HCT116 (cell line): ENCODE data around the gene SMYD3. TPM values are rescaled to one million over a fixed set of nuclear protein-coding genes. Genes with fewer than 3 reads are reported as not detected.

Experiments
- ATAC-seq: fragments of 200-7000 bp; cut with Tn5 transposase; 2 replicates; pipeline ENCODE4 v1.9.1; 2020; ENCODE audit warnings: mild to moderate bottlenecking, moderate library complexity
- BruUV-seq: library from RNA; stranded (reverse); fragments of 400-500 nt; replicated peaks from 2 replicates; lab custom pipeline; 2021; lab: Mats Ljungman, UMichigan
- CTCF ChIA-PET: fragments of 300-600 bp; sonication (Branson Sonifier 250); formaldehyde crosslinking; loops from one replicate; lab custom pipeline; 2021; ENCODE audit warnings: antibody characterized with exemption; lab: Charles Lee
- POLR2A ChIA-PET: fragments of 300-600, 350-600 bp; sonication (Branson Sonifier 250); formaldehyde crosslinking; loops from one replicate; lab custom pipeline; 2021; ENCODE audit warnings: antibody characterized with exemption; lab: Charles Lee
- RAD21 ChIA-PET, 2 experiments: fragments of 300-600 bp; sonication (Branson Sonifier 250); formaldehyde crosslinking; loops; one replicate each; lab custom pipeline; 2023; ENCODE audit warnings: low total read pairs in 2 of 2; ENCODE audit not compliant: uncharacterized antibody in 2 of 2, unreplicated experiment in 2 of 2, low non-redundant PET in 1 of 2; lab: Charles Lee
- DNase-seq: peaks from one replicate; pipeline ENCODE4 v3.0.0-alpha.2; 2010; ENCODE audit warnings: low read depth, low spot score
- H2AFZ ChIP-seq: fragments of 200-600 bp; shearing (Covaris generic), sonication (generic); 2 replicates; pipeline ENCODE4 v1.6.1; 2017; ENCODE audit warnings: low read depth, mixed run types, mixed read lengths, antibody characterized with exemption, low read length; ENCODE audit not compliant: poor library complexity, severe bottlenecking
- H3K27ac ChIP-seq: 2 replicates; pipeline ENCODE4 v1.5.1; 2012; ENCODE audit warnings: low read depth, low read length
- H3K27me3 ChIP-seq: fragments of 200-600 bp; sonication (generic); 2 replicates; pipeline ENCODE4 v1.6.1; 2016; ENCODE audit warnings: mixed run types, low read length, mixed read lengths; ENCODE audit not compliant: insufficient read depth
- H3K36me3 ChIP-seq, 2 experiments: fragments of 200-500 bp in 1 of 2; fragments of 200-600 bp in 1 of 2; sonication (Bioruptor generic) in 1 of 2; sonication (generic) in 1 of 2; 2 replicates each; pipeline versions ENCODE4 v1.5.1 to v1.6.1; 2014 to 2016; ENCODE audit warnings: low read length in 2 of 2, inconsistent platforms in 1 of 2, mixed read lengths in 1 of 2, mixed run types in 1 of 2; ENCODE audit not compliant: insufficient read depth in 2 of 2, control insufficient read depth in 1 of 2
- H3K4me1 ChIP-seq, 2 experiments: fragments of 200-600 bp in 1 of 2; sonication (generic) in 1 of 2; 2 replicates each; pipeline versions ENCODE4 v1.5.1 to v1.6.1; 2012 to 2017; ENCODE audit warnings: low read length in 2 of 2, inconsistent platforms in 1 of 2, mild to moderate bottlenecking in 1 of 2, mixed read lengths in 1 of 2, mixed run types in 1 of 2, moderate library complexity in 1 of 2; ENCODE audit not compliant: insufficient read depth in 2 of 2, control insufficient read depth in 1 of 2
- H3K4me2 ChIP-seq: fragments of 200-600 bp; sonication (generic); 2 replicates; pipeline ENCODE4 v1.6.1; 2017; ENCODE audit warnings: mixed run types, low read length, mixed read lengths
- H3K4me3 ChIP-seq, 2 experiments: fragments of 200-600 bp in 1 of 2; sonication (generic) in 1 of 2; replicated peaks in 1 of 2; 2 replicates each; pipeline ENCODE4 v1.5.1; 2011 to 2016; ENCODE audit warnings: low read length in 2 of 2, control low read depth in 1 of 2, low read depth in 1 of 2, mild to moderate bottlenecking in 1 of 2, mixed read lengths in 1 of 2, mixed run types in 1 of 2
- H3K79me2 ChIP-seq: fragments of 200-600 bp; sonication (generic); 2 replicates; pipeline ENCODE4 v1.6.1; 2017; ENCODE audit warnings: mild to moderate bottlenecking, mixed run types, low read length, moderate library complexity, mixed read lengths; ENCODE audit not compliant: insufficient read depth
- H3K9ac ChIP-seq: fragments of 200-600 bp; sonication (generic); 2 replicates; pipeline ENCODE4 v1.6.1; 2016; ENCODE audit warnings: low read length, mixed read lengths
- H3K9me2 ChIP-seq: fragments of 200-600 bp; sonication (generic), shearing (Covaris generic); 2 replicates; pipeline ENCODE4 v1.6.1; 2017; ENCODE audit warnings: mixed run types, mild to moderate bottlenecking, moderate library complexity; ENCODE audit not compliant: insufficient read depth
- H3K9me3 ChIP-seq, 2 experiments: fragments of 200-500 bp in 1 of 2; fragments of 200-600 bp in 1 of 2; sonication (Bioruptor generic) in 1 of 2; sonication (generic) in 1 of 2; 2 replicates each; pipeline ENCODE4 v1.6.1; 2014 to 2017; ENCODE audit warnings: low read length in 2 of 2, mixed read lengths in 2 of 2, inconsistent platforms in 1 of 2, low read depth in 1 of 2, mild to moderate bottlenecking in 1 of 2, mixed run types in 1 of 2, moderate library complexity in 1 of 2; ENCODE audit not compliant: control insufficient read depth in 1 of 2, insufficient read depth in 1 of 2
- H4K20me1 ChIP-seq: fragments of 200-600 bp; sonication (generic), shearing (Covaris generic); 2 replicates; pipeline ENCODE4 v1.6.1; 2017; ENCODE audit warnings: mixed run types, mild to moderate bottlenecking, moderate library complexity; ENCODE audit not compliant: insufficient read depth
- CBX3 ChIP-seq: IDR thresholded peaks from 2 replicates; pipeline ENCODE4 v1.6.1; 2012; ENCODE audit warnings: low read depth
- CEBPB ChIP-seq: IDR thresholded peaks from 2 replicates; pipeline ENCODE4 v1.6.1; 2012; ENCODE audit warnings: low read depth
- CTCF ChIP-seq, 3 experiments: fragments of 200-600 bp in 1 of 3; sonication (generic) in 1 of 3; IDR thresholded peaks in 2 of 3; conservative IDR thresholded peaks in 1 of 3; 2 replicates each; pipeline ENCODE4 v1.5.1; 2012 to 2017; ENCODE audit warnings: low read depth in 2 of 3, low read length in 2 of 3, antibody characterized with exemption in 1 of 3, borderline replicate concordance in 1 of 3, control low read depth in 1 of 3, mild to moderate bottlenecking in 1 of 3, mixed read lengths in 1 of 3, mixed run types in 1 of 3, moderate library complexity in 1 of 3; ENCODE audit not compliant: insufficient read depth in 1 of 3
- EGR1 ChIP-seq: IDR thresholded peaks from 2 replicates; pipeline ENCODE4 v1.6.1; 2012; ENCODE audit warnings: low read depth
- ELF1 ChIP-seq: IDR thresholded peaks from 2 replicates; pipeline ENCODE4 v1.6.1; 2012; ENCODE audit warnings: low read depth, borderline replicate concordance
- FOSL1 ChIP-seq: IDR thresholded peaks from 2 replicates; pipeline ENCODE4 v1.6.1; 2012; ENCODE audit warnings: low read depth
- JUND ChIP-seq: IDR thresholded peaks from 2 replicates; pipeline ENCODE4 v1.6.1; 2012
- MAX ChIP-seq: IDR thresholded peaks from 2 replicates; pipeline ENCODE4 v1.6.1; 2012
- POLR2A ChIP-seq: IDR thresholded peaks from 2 replicates; pipeline ENCODE4 v1.7.0; 2011; ENCODE audit warnings: borderline replicate concordance; ENCODE audit not compliant: insufficient read depth, insufficient read length; ENCODE audit errors: extremely low read depth
- POLR2AphosphoS5 ChIP-seq: IDR thresholded peaks from 2 replicates; pipeline ENCODE4 v1.6.1; 2011; ENCODE audit warnings: mild to moderate bottlenecking, low read depth, low read length, moderate library complexity
- RAD21 ChIP-seq: IDR thresholded peaks from 2 replicates; pipeline ENCODE4 v1.6.1; 2012; ENCODE audit warnings: low read depth, mild to moderate bottlenecking
- TCF7L2 ChIP-seq: IDR thresholded peaks from 2 replicates; pipeline ENCODE4 v1.7.0; 2011; ENCODE audit warnings: borderline replicate concordance, inconsistent platforms; ENCODE audit not compliant: insufficient read depth, insufficient read length; ENCODE audit errors: extremely low read depth
- YY1 ChIP-seq: IDR thresholded peaks from 2 replicates; pipeline ENCODE4 v1.6.1; 2011; ENCODE audit warnings: low read length, low read depth, moderate library complexity, mild to moderate bottlenecking; ENCODE audit not compliant: insufficient replicate concordance; ENCODE audit errors: extremely low read depth
- ZFX ChIP-seq: fragments of 450-650 bp; IDR thresholded peaks from 2 replicates; pipeline ENCODE4 v1.6.1; 2017
- ZNF274 ChIP-seq: fragments of 200-500 bp; sonication (Bioruptor generic); IDR thresholded peaks from 2 replicates; pipeline ENCODE4 v1.6.1; 2014; ENCODE audit warnings: mild to moderate bottlenecking, low read depth, low read length, inconsistent platforms
- intact Hi-C: fragments of 100-400 bp; cut with micrococcal nuclease; formaldehyde crosslinking; loops from 2 replicates; pipeline ENCODE4 v1.10.0; 2022
- total RNA-seq: library from RNA; stranded (reverse); gene quantifications from one replicate; pipeline ENCODE4 v1.2.1, GENCODE V29; 2021; ENCODE audit not compliant: unreplicated experiment
- TF ChIP-seq, protein P1 (sequence below): IDR thresholded peaks from 2 replicates; pipeline ENCODE4 v1.6.1; 2012; ENCODE audit warnings: low read depth
- TF ChIP-seq, protein P2 (sequence below): IDR thresholded peaks from 2 replicates; pipeline ENCODE4 v1.6.1; 2011; ENCODE audit warnings: mild to moderate bottlenecking, low read length, moderate library complexity; ENCODE audit not compliant: insufficient replicate concordance; ENCODE audit errors: extremely low read depth

The SMYD3 gene
- total RNA-seq, 1 experiment from 2014 or later = 33.6 TPM

- CTCF ChIA-PET = no interaction called here
- Histone ChIP-seq H3K36me3 (no peaks in the 10 kb centered on the region), H3K4me2 (no peak overlapping the region)
- no peak for DNase-seq
- RAD21 ChIA-PET = no interaction called here
- ATAC-seq = no peak
- POLR2A ChIA-PET = no interaction called here
- BruUV-seq = no TSS peak
- TF ChIP-seq TCF7L2 (no peak), CTCF (IDR thresholded peaks at IDR 0.05 in 2 of 3, conservative IDR thresholded peaks at IDR 0.05 in 1 of 3; ENCODE audit: borderline replicate concordance in 1 of 3, insufficient read depth in 1 of 3, low read depth in 2 of 3, low read length in 2 of 3) (no peak), ZFX (no peak), CBX3 (no peak), YY1 (no peak), JUND (no peak), EGR1 (no peak), POLR2A (no peak), CEBPB (no peak), MAX (no peak), RAD21 (no peak), POLR2AphosphoS5 (no peak), ELF1 (no peak), FOSL1 (no peak), ZNF274 (no peak)
- TF ChIP-seq, protein P1, sequence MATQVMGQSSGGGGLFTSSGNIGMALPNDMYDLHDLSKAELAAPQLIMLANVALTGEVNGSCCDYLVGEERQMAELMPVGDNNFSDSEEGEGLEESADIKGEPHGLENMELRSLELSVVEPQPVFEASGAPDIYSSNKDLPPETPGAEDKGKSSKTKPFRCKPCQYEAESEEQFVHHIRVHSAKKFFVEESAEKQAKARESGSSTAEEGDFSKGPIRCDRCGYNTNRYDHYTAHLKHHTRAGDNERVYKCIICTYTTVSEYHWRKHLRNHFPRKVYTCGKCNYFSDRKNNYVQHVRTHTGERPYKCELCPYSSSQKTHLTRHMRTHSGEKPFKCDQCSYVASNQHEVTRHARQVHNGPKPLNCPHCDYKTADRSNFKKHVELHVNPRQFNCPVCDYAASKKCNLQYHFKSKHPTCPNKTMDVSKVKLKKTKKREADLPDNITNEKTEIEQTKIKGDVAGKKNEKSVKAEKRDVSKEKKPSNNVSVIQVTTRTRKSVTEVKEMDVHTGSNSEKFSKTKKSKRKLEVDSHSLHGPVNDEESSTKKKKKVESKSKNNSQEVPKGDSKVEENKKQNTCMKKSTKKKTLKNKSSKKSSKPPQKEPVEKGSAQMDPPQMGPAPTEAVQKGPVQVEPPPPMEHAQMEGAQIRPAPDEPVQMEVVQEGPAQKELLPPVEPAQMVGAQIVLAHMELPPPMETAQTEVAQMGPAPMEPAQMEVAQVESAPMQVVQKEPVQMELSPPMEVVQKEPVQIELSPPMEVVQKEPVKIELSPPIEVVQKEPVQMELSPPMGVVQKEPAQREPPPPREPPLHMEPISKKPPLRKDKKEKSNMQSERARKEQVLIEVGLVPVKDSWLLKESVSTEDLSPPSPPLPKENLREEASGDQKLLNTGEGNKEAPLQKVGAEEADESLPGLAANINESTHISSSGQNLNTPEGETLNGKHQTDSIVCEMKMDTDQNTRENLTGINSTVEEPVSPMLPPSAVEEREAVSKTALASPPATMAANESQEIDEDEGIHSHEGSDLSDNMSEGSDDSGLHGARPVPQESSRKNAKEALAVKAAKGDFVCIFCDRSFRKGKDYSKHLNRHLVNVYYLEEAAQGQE = no peak
- TF ChIP-seq, protein P2, sequence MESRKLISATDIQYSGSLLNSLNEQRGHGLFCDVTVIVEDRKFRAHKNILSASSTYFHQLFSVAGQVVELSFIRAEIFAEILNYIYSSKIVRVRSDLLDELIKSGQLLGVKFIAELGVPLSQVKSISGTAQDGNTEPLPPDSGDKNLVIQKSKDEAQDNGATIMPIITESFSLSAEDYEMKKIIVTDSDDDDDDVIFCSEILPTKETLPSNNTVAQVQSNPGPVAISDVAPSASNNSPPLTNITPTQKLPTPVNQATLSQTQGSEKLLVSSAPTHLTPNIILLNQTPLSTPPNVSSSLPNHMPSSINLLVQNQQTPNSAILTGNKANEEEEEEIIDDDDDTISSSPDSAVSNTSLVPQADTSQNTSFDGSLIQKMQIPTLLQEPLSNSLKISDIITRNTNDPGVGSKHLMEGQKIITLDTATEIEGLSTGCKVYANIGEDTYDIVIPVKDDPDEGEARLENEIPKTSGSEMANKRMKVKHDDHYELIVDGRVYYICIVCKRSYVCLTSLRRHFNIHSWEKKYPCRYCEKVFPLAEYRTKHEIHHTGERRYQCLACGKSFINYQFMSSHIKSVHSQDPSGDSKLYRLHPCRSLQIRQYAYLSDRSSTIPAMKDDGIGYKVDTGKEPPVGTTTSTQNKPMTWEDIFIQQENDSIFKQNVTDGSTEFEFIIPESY = no peak
- TF ChIP-seq, all 23 proteins: peak for 0
- Histone ChIP-seq H3K9me2 (no peaks in the 10 kb centered on the region), H4K20me1 (no peaks in the 10 kb centered on the region), H2AFZ (no peak overlapping the region), H3K79me2 (no peaks in the 10 kb centered on the region), H3K9ac (no peak overlapping the region), H3K9me3 (no peaks in the 10 kb centered on the region), H3K27me3 (no peaks in the 10 kb centered on the region), H3K4me1 (no peaks in the 10 kb centered on the region), H3K4me3 (no peak overlapping the region), H3K27ac (no peak overlapping the region)
- intact Hi-C loops = no loop called here
Measured at GRCh38 chr1:245765230-245766000, 741.7 kb downstream of the SMYD3 start.
